Stimulated activated CD8-positive, alpha-beta memory T cell treated with anti-CD3 and anti-CD28 coated beads, Interleukin-7, amount 100 ng/mL, for 1 hour (primary cell): Measurements from ENCODE around the gene FYN.
A peak's percentile ranks its signal among the peaks of the same experiment; 100 is the strongest.

Source experiments
- DNase-seq, 2 donors: peaks; one replicate each; pipeline ENCODE4 v3.0.0-alpha.2; 2020; ENCODE audit warnings: low read depth in 2 of 2

FYN gene

GRCh38 chr6:111725446-111726112 is 147.7 kb downstream of the FYN start:
- no peak for DNase-seq

- no peak for DNase-seq
Measured at GRCh38 chr6:111724505-111724904, 148.7 kb downstream of the FYN start.

- no peak for DNase-seq
Measured at GRCh38 chr6:111724039-111724438, 149.2 kb downstream of the FYN start.

- DNase-seq, result no peak
Measured at GRCh38 chr6:111723412-111723970, 149.8 kb downstream of the FYN start.

- DNase-seq, result no peak
Measured at GRCh38 chr6:111722179-111722731, 151.0 kb downstream of the FYN start.

- DNase-seq, result no peak
Measured at GRCh38 chr6:111721753-111722154, 151.5 kb downstream of the FYN start.

- no peak for DNase-seq
Measured at GRCh38 chr6:111720931-111721496, 152.2 kb downstream of the FYN start.

- no peak for DNase-seq
Measured at GRCh38 chr6:111718990-111719389, 154.3 kb downstream of the FYN start.

GRCh38 chr6:111718326-111718725 is 154.9 kb downstream of the FYN start:
- DNase-seq, result no peak

- no peak for DNase-seq
Measured at GRCh38 chr6:111717621-111718020, 155.6 kb downstream of the FYN start.

- no peak for DNase-seq
Measured at GRCh38 chr6:111716325-111716724, 156.9 kb downstream of the FYN start.

GRCh38 chr6:111715321-111715720 is 157.9 kb downstream of the FYN start:
- DNase-seq, result no peak

GRCh38 chr6:111714416-111715270 is 158.6 kb downstream of the FYN start:
- DNase-seq, result no peak

- no peak for DNase-seq
Measured at GRCh38 chr6:111713811-111714210, 159.4 kb downstream of the FYN start.

GRCh38 chr6:111713236-111713635 is 160.0 kb downstream of the FYN start:
- no peak for DNase-seq

GRCh38 chr6:111711984-111712752 is 161.1 kb downstream of the FYN start:
- no peak for DNase-seq

- DNase-seq, result no peak
Measured at GRCh38 chr6:111711476-111711875, 161.8 kb downstream of the FYN start.

GRCh38 chr6:111710911-111711310 is 162.3 kb downstream of the FYN start:
- DNase-seq, result no peak

- DNase-seq, result no peak
Measured at GRCh38 chr6:111710439-111710838, 162.8 kb downstream of the FYN start.

GRCh38 chr6:111709615-111710398 is 163.4 kb downstream of the FYN start:
- DNase-seq, result peak in 1 of 2 donors; percentile 20

GRCh38 chr6:111709201-111709600 is 164.1 kb downstream of the FYN start:
- DNase-seq, result no peak
